ENCODE results near the gene CDC25A. TPM values are rescaled to one million over a fixed set of nuclear protein-coding genes. Genes with fewer than 3 reads are reported as not detected.

CDC25A gene
- 1 to 10 TPM in 2 of 4 donors, under 1 TPM in 2; 0.33 to 2.1 (median 0.89) TPM for total RNA-seq

DNA sequence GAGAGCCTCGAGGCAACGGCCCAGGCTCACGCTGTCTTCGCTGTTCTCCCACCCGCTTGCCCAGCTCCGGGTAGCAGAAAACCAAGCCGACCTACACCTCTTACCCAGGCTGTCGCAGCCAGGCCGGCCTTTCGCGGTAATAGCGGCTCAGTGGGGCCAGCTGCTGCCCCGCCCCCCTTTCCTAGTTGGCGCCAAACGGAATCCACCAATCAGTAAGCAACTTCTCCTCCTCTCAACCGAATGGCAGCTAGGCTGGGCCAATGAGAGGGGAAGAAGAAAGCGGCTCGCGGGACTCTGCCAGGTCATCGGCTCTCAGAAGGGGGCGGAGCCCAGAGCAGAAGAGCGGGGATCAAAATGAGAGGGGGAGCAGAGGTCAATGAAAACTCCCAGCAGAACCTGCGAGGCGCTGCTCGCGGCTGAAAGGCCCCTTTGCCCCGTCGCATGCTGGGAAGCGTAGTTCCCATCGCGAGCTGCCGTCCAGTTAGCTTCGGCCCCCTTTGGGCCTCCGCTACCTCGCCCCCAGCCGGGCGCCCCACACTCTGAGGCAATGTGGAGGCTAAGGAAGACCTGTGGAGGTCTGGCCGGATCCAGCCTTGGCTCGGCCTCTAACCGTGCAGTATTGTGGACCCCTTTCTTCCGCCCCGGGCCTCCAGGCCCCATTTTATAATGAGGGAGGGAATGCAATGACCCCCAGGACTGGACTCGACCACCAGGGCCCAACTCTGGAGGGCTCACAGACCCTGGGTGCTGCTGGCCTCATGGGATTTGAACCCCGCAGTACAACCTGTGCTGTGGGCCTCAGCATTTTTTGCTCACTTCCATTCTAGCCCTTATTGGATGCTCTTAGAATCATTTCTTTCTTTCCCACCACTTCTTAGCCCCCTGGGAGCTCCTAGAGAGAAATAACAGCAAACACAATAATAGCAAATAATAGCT is at the start of gene CDC25A:
Gene CDC25A, minus strand, starts transcription at position 152 of the 936 bp plus-strand sequence. CDS start 470 bp downstream, outside the sequence.
- TF ChIP-seq, protein P1, sequence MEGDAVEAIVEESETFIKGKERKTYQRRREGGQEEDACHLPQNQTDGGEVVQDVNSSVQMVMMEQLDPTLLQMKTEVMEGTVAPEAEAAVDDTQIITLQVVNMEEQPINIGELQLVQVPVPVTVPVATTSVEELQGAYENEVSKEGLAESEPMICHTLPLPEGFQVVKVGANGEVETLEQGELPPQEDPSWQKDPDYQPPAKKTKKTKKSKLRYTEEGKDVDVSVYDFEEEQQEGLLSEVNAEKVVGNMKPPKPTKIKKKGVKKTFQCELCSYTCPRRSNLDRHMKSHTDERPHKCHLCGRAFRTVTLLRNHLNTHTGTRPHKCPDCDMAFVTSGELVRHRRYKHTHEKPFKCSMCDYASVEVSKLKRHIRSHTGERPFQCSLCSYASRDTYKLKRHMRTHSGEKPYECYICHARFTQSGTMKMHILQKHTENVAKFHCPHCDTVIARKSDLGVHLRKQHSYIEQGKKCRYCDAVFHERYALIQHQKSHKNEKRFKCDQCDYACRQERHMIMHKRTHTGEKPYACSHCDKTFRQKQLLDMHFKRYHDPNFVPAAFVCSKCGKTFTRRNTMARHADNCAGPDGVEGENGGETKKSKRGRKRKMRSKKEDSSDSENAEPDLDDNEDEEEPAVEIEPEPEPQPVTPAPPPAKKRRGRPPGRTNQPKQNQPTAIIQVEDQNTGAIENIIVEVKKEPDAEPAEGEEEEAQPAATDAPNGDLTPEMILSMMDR (IDR thresholded peaks at IDR 0.05; ENCODE audit: low read depth): no peak

DNA sequence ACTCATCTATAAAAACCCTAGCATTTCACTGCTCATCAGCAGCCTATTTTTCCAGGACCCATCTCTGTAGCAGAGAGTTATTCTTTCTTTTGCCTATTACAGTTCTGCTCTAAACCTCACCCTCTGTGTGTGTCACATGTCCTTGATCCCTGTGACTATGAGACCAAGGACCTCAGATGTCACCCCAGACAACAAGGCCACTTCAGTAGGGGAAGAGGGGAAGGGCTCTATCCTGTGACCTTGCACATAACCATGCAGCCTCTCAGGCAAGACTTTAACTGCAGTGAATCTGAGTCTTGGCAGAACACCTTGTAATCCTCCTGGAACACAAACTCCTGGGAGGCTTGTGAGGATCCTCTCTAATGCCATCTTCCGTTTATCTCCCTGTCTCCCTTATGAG is 48.3 kb upstream of the CDC25A start:
- TF ChIP-seq, protein P1 (IDR thresholded peaks at IDR 0.05; ENCODE audit: low read depth): no peak

GRCh38 chr3:48233542-48233941 is 45.3 kb upstream of the CDC25A start:
- TF ChIP-seq, protein P1 (IDR thresholded peaks at IDR 0.05; ENCODE audit: low read depth): no peak

DNA sequence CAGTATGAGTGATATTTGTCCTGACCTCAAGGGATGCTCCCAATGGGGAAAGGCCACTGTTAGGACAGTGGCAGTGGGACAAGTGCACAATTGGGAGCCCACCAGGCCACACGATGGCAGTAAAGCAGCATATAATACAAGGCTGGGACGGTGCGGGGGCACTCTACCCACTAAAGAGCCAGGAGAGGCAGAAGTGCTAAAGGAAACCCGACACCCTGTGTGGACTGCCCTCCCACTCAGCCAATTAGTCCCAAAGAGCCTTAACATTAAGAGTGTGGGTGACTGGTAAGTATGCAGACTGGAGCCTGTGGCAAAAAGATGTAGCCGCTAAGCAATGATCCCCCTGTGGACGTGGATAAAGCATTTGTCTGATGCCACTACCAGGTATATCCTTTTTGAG is 44.5 kb upstream of the CDC25A start:
- TF ChIP-seq, protein P1 (IDR thresholded peaks at IDR 0.05; ENCODE audit: low read depth): no peak

- TF ChIP-seq, protein P1 (IDR thresholded peaks at IDR 0.05; ENCODE audit: low read depth): no peak
Measured at GRCh38 chr3:48232232-48232631, 44.0 kb upstream of the CDC25A start.

DNA sequence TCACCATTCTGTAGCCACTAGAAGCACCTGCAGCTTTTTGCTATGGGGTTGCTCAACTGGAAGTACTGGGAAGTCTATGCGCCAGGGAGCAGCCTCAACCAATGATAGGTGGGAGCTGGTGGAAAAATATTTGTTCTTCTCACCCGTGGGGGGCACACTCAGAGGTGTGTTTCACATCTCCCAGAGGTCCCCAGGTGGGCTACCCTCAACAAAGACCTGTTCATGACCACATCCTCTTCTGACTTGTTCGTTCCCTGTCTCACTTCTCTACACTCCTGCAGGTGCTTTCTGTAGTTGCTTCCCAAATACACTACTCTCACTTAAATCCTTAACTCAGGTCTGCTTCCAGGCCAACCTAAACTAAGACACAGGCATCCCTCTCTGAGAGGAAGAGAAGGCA is 38.7 kb upstream of the CDC25A start:
- TF ChIP-seq, protein P1 (IDR thresholded peaks at IDR 0.05; ENCODE audit: low read depth): no peak

DNA sequence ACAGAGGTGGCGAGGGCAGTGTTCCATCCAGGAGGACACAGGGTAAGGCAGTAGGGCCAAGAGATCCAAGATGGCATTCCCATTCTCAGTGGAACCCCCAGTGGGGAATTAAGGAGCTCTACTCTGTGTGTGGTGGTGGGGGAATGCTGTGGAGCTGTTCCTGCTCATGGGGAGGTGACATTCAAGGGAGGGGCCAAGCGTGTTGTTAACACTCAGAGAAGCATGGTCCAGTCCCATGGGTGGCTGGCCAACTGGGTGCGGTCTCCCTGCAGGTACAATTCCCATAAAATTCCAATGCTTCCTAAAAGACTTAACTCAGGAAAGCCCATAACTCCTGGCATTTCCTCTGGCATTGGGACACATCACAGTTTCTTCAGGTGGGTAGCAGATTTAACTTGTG is 37.4 kb upstream of the CDC25A start:
- TF ChIP-seq, protein P1 (IDR thresholded peaks at IDR 0.05; ENCODE audit: low read depth): no peak

Data from subcutaneous adipose tissue (tissue), 4 donors.